Stimulated activated naive CD4-positive, alpha-beta T cell treated with Interleukin-2 at 50 U/mL for 16 hours (primary cell): ENCODE data around the gene XPR1.
"Not testable (repeated sequence)": the region's sequence is repeated elsewhere in the genome, so short reads cannot be mapped to it uniquely, and the experiment has no call there.

ENCODE experiments used
- DNase-seq: peaks from one replicate; lab custom pipeline; 2025; lab: John Stamatoyannopoulos, UW

Gene XPR1

DNA sequence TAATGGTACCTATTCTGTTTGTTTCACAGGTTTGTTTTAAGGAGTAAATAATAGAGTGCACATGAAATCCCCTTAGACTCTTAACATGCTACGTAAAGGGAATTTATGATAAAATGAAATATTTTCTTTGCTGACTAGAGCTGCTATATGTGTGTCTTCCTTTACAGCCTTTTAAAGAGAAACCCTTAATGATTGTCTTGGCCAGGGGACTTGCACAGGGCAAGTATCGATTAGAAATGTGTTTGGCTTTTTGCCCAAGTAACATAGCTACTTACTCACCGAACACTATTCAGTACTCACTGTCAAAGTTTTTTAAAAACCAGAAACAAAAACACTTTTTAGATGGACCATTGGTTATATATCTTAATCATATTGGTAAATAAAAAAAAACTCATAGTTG is 209.6 kb downstream of the XPR1 start:
- no peak for DNase-seq

DNA sequence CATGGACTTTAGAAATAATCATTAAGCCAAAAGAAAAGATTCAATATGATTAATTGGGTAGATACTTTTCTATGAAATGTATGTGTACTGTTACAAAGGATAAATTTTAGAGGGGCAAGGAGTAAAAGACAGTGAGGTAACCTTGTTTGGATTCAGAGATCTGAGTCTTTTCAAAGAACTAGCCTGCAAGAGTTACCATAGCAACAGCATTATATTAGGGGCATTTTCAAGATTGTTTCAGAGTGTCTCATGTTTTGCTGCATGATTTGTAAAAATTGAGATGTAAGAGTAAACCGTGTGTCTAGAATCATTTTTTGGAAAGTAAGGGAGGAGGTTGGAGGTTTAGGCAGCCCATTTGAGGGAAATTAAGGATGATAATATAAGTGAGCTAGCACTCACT is 210.2 kb downstream of the XPR1 start:
- no peak for DNase-seq

DNA sequence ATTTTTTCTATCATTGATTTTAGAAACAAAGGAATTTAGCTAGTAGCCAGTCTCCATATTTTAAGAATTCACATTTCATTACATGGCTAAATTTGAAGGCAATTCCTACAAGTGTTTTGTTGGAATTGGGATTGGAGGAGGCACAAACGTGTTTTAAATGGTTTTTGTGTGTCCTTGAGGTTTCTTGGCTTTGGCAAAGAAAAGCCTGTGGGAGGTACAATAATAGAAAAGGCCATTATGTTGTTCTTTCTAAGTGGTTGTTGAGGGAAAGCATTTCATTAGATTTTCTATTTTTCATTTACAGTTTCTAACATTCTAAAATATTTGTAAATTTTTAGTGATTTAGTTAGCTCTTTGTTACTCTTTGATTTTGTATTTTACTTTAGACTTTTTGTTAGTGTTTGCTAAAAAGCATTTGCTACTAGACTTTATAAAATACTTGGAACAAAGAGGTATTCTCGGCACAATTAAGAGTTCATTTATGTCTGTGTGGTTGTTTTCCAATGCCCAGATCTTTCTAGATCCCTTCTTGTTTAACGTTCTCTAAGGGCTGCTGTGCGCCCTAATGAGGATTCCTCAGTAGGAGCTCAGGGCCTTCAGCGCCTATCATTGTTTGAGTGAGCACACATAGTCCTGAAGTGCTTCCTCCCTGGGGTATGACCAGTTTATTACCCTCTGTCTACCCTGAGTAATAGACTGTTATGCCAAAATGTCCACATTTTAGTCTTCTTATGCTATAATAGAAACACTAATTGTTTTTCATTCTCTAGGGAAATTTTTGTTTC is 210.9 kb downstream of the XPR1 start:
- no peak for DNase-seq

DNA sequence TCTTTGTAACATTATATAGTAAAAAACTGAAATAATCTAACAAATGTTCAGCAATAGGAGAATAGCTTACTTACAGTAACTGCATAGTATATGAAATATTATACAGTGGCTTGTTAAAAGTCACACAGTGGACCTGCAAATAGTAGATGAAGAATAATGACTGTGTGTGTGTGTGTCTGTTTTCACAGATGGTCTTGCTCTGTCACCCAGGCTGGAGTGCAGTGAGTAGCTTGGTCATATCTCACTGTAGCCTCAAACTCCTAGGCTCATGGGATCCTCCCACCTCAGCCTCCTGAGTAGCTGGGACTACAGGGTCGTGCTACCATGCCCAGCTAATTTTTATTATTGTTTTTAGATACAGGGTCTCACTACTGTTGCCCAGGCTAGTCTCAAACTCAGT is 213.5 kb downstream of the XPR1 start:
- DNase-seq: no peak

DNA sequence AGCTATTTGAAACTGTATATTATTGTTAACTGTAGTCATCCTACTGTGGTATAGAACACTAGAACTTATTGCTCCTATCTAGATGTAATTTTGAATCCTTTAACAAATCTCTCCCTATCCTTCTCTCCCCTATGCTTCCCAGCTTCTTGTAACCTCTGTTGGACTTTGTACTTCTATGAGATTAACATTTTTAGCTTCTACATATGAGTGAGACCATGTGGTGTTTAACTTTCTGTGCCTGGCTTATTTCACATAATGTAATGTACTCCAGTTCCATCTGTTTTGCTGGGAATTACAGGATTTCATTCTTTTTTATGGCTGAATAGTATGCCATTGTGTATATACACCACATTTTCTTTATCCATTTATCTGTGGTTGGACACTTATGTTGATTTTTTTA is 216.4 kb downstream of the XPR1 start:
- no peak for DNase-seq

DNA sequence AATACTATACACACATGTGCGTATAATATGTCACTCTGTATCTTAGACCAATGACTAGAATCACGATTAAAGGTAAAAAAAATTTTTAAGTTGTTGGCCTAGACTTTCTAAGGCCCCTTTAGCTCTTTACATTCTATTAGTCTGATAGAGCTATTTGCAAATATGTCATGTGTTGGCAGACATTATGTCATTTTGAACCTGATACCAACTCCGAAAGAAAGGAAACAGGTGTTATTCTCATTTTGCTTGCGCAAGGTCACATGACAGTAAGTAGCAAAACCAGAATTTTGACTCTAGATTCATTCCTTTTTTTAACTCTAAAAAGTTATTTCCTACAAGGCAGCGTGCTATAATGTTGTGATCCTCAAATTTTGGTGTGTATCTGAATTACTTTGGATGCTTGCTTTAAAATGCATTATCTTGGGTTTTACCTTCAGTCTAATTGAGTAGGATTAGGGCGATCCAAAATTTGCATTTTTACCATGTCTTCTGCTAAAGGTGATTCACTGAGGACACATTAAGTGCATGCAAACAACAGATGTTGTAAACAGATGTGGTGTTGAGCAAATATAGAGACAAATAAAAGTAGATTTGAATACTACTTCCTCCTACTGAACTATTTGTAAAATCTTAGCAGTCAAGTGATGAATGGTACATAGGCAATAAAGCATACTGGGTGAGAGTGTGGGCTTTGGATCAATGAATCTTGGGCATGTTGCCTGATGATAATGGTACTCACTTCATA is 217.4 kb downstream of the XPR1 start:
- DNase-seq: no peak

DNA sequence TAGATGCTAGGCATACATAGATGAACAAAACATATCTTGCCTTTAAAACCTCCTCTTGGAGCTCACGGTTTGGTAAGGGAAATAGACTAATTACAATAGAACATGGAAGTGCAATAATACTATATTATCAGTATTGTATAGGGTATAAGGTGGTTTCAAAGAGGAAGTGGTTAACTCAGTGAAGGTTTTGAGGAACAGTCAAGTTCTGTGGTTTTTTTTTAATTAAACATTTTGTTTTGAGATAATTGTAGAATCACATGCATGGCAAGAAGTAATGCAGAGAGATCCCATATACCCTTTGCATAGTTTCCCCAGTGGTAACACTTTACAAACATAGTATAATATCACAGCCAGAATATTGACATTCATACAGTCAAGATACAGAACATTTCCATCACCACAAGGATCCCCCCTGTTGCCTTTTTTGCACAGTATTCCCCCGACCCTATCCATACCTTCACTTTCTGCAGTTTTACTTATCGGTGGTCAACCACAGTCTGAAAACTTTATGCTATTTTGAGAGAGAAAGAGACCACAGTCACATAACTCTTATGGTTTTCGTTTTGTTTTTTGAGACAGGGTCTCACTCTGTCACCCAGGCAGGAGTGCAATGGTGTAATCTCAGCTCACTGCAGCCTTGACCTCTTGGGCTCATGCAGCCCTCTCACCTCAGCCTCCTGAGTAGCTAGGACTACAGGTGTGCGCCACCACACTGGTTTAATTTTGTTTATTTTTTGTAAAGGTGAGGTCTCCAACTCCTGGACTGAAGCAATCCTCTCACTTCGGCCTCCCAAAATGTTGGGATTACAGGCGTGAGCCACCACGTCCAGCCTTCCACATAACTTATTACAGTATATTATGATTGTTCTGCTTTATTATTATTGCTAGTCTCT is 220.4 kb downstream of the XPR1 start:
- DNase-seq: no peak

DNA sequence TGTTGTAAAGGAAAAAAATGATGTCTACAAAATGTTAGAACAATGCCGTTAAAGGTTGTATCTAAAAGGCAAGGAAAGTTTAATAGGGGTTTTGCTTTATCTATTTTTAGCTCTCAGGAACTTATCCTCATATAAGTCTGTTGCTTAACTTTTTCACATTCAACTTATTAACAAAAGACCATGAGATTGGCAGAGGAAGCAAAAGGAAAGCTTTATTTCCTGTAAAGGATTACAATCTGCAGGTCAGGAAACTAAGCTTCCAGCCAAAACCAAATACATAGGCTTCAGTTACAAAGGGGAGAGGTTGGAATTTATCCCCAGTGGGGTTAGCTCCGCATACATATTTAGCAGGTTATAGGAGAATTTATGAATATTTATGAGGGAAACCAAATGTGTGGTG is 222.2 kb downstream of the XPR1 start:
- no peak for DNase-seq

DNA sequence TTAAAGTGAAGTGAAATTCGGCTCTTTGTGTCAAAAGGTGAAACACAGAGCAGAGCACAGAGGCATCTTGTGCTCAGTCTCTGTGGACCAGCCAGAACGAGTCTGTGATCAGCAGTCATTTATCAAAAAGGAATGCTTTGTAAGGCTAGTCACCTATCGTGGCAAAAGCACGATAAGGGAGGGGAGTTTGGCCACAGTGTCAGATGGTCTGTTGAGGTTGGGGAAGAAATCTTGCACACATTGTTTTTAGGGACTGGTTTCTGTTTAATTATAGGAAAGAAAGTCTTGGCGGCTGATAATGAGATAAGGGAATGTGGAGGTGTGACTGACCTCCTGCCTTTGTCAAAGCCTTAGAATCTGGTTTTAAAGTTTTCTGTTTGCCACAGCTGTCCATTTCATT is 222.6 kb downstream of the XPR1 start:
- DNase-seq: no peak

DNA sequence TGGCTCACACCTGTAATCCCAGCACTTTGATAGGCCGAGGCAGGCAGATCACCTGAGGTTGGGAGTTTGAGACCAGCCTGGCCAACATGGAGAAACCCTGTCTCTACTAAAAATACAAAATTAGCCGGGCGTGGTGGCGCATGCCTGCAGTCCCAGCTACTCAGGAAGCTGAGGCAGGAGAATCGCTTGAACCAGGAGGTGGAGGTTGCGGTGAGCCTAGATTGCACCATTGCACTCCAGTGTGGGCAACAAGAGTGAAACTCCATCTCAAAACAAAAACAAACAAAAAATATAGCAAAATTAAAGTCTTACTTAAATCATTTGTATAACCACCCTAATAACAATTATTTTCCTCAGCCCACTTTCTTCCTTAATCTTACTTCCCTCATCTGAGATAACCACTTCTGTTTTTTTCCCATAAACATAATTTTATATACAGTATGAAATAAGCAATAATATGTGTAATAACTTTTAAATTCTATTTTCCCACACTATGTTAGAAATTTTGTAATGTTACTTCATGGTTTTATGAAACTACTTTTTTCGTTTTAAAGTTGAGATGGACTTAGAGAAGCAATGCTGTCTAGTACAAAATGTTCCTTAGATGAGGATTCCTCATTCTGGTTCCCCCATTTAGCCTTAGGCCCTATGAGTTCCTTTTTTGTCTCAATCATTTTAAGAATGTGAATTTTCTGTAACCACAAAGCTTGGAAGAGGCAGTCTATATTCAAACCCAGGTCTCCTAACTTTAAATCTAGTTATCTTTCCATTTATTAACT is 226.3 kb downstream of the XPR1 start:
- not testable (repeated sequence) for DNase-seq

DNA sequence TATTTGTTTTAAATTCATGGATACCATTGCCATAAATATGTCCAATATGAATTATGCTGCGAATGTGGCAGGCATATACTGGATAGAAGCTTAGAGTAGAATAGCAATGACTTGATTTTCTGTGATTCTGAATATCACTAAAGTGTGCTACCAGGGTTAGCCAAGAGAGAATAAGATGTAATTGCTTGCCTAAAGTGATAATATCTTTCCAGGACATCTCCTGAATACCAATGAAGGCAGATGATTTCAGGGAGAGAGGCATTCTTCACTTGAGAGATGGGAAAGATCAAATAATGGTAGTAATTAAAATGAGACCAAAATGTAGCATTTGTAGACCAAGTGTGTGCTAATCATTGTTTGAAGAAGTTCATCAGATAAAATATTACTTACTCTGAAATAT is 227.5 kb downstream of the XPR1 start:
- DNase-seq: no peak

DNA sequence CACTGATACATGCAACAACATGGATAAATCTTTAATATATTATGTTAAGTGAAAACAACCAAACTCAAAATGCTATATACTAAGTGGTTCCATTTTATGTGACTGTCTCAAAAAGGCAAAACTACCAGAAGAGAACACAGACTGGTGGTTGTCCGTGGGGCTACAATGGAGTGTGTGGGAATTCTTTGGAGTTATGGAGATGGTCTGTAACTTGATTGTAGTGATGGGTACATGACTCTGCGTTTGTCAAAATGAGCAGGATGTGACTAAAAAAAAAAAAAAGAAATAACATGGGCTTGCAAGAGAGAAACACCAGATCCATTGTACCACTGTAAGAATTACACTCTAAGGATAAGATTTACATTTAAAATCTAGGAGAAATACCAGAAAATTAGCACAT is 228.7 kb downstream of the XPR1 start:
- no peak for DNase-seq

DNA sequence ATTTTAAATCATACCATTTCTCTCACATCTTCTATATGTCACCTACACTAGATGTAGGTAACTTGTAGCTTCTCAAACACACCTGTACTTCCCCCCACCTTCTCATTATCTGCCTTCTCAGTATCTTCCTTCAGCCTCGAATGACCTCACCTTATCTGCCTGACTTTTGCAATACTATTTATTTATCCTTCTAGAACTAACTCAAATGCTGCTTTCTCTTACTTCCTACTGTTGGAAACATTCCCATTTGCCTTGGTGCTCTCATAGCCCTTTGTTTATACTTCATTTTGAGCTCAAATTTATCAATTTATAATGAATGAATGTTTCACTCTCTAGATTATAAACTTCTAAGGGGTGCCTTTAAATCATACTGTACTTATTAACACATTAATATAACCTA is 230.5 kb downstream of the XPR1 start:
- DNase-seq: no peak

DNA sequence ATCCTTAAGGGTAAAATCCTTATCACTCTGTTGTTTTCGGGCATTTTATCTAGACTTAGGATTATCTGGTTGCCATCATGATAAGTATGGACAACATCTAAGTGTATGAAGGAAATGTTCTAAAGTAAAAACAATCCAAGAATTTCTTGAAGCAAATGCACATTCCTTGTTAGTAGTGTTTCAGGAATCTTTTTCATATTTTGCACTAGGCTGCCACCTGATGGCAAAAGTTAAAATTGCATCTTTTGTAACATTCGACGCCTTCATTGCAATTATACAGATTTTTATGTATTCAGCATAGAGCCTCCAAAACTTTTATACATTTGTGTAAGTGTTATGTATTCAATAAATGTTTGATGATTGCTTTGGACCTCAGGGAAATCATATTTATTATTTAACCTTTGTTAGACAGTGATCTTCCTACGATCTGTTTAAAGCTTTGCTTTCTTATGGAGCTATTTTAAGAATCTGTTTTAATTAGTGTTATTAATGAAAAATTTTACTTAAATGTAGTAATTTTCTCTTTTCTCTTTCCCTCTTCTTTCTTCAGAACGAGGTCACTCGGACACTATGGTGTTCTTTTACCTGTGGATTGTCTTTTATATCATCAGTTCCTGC is 231.4 kb downstream of the XPR1 start:
- no peak for DNase-seq

DNA sequence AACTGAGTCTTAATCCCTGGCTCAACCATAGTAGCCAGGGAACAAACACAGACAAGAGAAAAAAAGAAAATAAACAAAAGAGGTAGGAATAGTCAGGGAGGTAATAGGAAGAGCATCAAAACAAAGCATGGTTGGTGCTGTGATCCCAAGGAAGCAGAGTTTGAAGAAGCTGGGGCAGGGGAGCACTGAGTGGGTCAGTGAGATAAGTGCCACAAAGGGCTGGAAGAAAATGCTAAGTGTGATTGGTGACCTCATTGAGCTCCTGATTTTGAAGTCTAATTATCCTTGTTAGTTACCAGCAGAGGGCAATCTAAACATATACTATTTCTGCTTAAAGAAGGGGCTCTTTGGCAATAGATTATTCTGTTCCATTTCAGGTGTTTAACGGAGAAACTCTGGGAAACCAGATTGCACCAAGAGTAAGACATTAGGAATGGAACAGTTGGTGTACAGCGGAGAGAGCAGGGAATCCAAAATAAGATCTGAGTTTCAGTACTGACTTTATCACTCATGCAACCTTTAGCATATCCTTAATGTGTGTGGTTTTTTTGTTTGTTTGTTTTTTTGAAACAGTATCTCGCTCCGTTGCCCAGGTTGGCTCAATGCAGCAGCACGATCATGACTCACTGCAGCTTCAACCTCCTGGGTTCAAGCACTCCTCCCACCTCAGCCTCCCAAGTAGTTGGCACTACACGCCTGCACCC is 250.1 kb downstream of the XPR1 start:
- no peak for DNase-seq

DNA sequence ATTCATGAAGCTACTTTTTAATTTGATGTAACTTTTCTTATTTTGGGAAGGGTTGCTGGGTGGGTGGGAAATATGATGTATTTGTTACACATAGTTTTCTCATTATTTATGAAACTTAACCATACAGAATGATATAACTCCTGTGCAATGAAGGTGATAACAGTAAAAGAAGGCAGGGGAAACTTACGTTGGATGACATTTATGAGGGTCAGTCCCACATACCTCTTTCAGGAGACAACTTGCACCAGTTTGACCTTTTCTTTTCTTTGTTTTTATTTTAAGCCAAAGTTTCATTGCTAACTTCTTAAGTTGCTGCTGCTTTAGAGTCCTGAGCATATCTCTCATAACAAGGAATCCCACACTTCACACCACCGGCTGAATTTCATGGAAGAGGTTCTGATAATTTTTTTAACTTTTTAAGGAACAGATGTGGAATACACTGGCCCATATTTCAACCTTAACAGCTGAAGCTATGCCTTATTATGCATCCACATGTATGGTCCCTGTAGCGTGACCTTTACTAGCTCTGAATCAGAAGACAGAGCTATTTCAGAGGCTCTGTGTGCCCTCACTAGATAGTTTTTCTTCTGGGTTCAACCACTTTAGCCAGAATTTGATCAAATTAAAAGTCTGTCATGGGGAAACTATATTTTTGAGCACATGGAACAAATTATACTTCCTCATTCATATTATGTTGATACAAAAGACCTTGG is 252.9 kb downstream of the XPR1 start:
- no peak for DNase-seq

DNA sequence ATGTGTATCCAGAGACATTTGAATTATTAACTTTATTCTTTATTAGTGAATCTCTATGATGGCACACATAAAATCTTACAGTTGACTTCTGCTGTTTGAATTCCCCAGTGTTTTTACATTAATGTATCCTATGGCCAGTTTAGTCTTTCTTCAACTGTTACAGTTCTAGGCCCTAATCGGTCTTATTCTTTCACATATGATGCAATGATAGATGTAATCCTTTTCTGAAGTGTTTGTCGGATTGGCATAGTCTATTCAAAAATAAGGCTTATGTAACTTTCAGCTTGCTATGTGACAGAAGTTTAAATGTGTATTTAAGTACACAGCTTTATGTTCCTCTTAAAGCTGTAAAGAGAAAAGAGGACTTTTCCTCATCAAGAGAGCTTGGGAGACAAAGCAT is 254.5 kb downstream of the XPR1 start:
- DNase-seq: no peak

DNA sequence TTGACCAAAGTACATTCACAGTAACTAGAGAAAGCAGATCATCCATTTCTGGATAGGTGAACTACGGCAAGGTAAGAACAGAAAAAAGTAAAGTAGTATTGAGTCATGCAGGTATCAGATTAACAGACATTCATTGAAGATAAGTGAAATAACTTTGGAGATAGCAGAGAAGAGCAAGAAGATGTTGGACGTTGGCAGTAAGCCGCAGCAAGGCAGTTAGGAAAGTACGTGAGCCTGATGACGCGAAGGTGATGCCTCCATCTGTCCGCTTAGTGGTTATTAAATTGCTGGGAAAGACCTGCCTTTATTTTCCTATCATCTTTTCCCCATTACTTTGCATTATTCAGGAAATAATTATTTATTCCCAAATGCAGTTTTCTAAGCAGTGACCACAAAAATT is 256.0 kb downstream of the XPR1 start:
- DNase-seq: no peak

DNA sequence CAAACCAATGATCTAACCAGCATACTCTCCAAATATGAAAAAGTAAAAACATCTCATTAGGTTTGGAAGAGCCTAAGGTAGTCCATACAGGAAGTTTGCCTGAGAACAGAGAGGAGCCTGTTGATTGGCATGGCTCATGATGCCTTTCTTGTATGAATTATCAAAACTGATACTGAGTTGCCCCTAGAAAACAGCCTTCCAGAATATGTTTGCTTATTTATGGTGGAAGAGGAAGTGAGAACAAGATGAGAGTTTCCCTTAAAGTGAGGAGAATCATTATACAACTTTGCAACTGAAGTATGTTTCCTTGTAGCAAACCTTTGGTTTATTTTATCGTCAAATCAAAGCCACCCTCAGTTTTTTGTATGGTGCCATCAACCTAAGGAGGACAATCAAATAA is 257.0 kb downstream of the XPR1 start:
- no peak for DNase-seq

DNA sequence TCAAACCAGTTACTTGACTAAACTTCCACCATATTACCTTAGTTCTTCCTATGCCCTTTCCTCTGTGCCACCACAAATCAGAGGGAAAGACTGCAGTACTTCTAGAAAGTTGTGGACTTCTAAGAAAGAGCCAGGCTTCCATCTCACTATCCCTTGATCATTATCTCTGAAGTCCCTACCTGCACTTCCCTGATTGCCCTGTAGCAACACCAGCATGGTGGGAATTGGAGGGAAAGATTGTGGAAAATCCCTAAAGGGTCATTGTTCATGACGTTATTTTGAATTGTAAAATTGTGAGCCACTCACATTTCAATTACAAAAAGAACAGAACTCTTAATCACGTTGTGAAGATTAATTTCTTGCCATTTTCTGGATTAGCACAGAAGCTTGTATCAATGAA is 257.5 kb downstream of the XPR1 start:
- DNase-seq: no peak
